Right lung (tissue), 5 donors: ENCODE measurements around the gene COMT. TPM values are rescaled to one million over a fixed set of nuclear protein-coding genes. Genes with fewer than 3 reads are reported as not detected.

Source experiments
- DNase-seq, 2 donors: peaks; one replicate each; pipeline ENCODE4 v3.0.0-alpha.2; 2013
- polyA plus RNA-seq, 5 donors: library from polyadenylated mRNA; unstranded; fragments of 120-200 nt; gene quantifications; one replicate each; pipeline versions ENCODE4 v1.2.1 to v1.2.3, GENCODE V29; 2013; ENCODE audit warnings: inconsistent platforms in 1 of 5, low replicate concordance in 1 of 5; ENCODE audit not compliant: insufficient read length in 5 of 5, insufficient read depth in 1 of 5

Gene COMT
- polyA plus RNA-seq, 5 donors = 60.9 to 134 (median 85.5) TPM

DNA sequence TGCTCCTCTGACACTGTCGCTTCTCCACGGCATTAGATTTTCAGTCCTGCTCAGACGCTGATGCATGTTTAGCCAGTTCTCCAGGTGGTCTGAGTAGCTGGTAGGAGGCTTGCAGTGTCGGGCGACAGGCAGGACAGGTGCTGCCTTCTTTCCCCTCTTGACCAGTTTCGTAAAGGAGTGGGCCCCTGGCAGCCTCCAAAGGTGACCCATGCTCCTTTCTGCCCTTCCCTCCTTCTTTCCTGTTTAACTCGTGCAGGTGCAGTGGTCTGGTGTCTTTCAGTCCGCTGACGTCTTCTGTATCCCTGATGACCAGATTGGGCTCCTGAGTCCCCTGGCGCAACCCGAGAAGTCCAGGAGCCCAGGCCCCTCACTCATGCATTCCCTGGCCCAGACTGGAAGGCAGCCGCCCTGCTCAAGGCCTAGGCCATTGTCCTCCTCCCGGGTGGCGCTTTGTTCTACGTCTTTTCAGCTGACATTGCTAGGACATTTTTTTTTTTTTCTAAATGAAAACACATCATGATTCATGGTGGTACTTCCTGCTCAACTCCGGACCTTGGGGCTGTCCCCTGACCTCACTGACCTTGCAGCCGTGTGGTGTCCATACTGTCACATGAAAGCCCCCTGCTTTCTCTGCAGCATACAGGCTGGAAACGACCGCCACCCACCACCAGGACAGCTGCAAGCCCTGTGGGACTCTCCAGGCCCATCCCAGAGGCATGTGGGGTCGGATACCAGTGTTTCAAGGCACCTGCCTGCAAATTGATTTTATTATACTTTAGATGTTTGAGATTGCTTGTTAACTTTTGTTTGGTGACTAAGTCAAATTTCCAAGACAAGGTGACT is 25.6 kb downstream of the COMT start:
- DNase-seq = no peak

DNA sequence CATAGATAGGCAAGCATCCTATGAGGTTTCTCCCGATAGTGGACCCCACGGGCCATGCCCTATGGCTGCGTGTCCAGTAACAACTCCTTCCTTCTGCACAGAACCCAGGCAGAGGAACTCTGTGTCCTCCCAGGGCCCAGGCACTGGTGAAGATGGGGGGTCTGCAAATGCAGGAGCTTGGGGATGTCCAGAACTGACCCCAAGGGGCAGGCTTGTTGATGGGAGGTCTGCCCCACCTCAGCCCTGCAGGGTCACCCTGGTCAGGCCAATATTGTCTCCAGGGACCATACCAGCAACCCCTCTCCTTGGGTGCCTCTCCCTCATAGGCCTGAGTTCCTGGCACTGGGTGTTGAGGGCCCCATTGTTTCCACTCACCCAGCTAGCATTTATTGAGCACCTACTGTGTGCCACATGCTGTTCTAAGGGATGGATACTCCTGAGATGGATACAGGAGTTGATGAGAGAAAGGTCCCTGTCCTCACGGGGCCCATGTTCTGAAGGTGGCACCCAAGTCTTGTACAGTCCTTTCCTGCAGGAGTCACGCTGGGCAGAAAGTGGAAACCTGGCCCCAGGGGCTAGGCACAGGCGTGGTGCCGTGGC is 26.4 kb downstream of the COMT start:
- no peak for DNase-seq

DNA sequence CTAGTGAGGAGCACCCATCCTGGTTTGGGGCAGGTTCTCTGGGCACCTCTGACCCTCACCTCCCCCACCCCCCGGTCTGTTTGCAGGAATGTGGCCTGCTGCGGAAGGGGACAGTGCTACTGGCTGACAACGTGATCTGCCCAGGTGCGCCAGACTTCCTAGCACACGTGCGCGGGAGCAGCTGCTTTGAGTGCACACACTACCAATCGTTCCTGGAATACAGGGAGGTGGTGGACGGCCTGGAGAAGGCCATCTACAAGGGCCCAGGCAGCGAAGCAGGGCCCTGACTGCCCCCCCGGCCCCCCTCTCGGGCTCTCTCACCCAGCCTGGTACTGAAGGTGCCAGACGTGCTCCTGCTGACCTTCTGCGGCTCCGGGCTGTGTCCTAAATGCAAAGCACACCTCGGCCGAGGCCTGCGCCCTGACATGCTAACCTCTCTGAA is 26.9 kb downstream of the COMT start:
- no peak for DNase-seq

DNA sequence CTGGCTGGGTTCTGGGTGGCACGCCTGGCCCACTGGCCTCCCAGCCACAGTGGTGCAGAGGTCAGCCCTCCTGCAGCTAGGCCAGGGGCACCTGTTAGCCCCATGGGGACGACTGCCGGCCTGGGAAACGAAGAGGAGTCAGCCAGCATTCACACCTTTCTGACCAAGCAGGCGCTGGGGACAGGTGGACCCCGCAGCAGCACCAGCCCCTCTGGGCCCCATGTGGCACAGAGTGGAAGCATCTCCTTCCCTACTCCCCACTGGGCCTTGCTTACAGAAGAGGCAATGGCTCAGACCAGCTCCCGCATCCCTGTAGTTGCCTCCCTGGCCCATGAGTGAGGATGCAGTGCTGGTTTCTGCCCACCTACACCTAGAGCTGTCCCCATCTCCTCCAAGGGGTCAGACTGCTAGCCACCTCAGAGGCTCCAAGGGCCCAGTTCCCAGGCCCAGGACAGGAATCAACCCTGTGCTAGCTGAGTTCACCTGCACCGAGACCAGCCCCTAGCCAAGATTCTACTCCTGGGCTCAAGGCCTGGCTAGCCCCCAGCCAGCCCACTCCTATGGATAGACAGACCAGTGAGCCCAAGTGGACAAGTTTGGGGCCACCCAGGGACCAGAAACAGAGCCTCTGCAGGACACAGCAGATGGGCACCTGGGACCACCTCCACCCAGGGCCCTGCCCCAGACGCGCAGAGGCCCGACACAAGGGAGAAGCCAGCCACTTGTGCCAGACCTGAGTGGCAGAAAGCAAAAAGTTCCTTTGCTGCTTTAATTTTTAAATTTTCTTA is 27.8 kb downstream of the COMT start:
- DNase-seq = no peak

DNA sequence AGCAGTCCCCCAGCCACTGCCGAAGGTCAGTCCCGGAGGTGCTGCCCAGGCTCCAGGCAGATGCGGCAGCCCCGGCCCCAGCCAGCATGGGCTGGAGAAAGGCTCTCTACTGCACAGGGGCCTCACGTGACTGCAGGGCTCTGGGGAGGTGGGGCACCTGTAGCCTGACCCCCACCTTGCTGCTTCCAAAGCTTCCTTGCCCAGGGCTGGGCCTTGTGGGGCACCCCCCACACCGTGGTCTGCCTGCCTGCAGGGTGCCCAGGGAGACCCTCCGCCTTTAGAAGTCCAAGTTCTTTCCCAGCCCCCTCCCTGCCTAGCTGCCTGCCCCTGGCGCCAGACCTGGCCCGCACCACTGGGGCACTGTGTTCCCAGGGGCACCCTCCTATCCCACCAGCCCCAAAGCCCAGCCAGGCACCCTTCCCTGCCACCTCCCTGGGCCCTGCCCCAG is 28.5 kb downstream of the COMT start:
- DNase-seq = no peak

DNA sequence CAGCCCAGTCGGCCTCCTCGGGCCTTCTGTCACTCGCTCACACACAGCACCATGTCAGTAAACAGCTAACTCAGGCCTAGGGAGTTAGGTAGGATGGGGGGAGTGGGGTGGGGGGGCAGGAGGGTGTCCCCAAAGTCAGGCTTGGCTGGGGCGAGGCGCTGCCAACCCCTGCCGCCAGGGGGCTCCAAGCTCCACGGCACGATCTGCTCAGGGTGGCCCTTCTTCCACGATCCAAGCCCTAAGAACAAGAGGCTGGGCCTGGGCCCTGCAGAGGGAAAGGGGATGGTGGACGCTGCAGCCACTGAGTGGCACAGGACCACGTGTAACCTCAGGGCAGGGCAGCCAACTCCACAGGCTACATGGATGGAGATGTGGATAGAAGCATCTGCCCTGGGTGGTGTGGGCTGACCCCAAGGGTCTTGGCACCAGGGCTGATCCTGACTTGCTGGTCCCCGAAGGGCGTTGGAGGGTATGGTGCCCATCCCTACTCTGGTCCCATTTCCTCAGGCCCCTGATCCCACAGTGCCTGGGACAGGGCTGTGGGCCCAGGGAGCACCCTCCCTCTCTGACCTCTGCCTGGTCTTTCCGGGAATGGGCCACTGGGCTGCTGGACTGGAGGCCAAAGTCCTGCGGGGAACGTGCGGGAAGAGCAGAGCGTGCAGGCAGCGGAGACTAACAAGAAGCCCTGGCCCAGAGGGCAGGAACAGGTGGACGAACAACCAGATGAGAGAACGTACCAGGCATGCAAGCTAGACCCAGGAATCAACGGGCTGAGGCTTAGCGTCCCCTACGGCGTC is 29.1 kb downstream of the COMT start:
- DNase-seq = peak; percentile 39 to 54

DNA sequence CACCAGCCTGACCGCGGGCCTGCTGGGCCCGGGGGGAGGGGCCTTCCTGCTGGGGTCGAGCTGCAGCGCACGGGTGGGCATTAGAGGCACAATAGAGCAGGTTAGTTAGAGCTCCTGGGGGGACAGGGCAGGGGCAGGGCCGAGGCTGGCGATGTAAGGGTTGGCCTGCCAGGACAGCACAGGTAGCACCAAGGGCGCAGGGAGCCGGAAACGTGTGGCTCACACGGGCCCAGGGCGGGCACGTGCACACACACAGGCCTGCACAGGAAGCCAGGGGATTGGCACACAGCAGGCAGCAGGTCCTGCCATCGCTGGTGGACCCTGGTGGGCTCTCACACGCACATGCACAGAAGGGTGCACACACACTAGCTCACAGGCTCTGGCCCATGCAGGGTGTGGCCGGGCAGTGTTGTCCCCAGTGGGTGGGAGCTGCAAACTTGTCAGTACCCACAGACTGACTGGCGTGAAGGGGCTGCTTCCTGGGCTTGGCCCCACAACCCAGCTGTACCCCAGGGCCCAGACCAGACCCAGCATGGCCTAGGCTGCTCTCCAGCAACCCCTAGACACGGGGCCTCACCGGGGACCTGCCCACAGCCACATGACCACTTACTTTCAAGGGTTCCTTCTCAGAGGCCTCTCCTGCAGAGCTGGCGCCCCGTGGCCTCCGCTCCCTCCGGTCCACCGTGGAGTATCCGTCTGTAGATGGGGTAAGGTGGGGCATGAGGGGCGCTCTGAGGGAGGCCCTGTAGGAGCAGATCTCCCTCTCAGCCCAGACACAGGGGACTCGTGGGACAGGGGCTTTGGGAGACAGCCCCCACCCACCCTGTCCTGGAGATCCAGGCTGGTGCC is 29.9 kb downstream of the COMT start:
- no peak for DNase-seq

DNA sequence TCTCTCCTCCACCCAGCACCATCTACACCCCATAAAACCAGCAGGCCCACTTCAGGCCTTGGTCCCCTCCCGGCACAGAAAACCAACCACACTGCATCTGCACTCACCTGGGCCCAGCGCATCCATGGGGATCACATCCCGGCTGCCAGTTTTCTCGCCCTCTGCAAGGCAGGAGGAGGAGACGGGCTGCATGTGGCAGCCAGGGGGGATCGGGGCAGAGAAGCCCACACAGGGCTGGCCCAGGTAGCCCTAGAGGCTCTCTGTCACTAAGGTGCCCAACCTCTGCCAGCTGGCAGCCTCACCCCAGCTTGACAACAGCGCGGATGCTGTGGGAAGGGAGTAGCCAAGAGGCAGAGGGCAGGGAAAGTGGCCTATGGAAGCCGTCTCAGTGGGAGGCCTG is 30.7 kb downstream of the COMT start:
- DNase-seq = no peak

DNA sequence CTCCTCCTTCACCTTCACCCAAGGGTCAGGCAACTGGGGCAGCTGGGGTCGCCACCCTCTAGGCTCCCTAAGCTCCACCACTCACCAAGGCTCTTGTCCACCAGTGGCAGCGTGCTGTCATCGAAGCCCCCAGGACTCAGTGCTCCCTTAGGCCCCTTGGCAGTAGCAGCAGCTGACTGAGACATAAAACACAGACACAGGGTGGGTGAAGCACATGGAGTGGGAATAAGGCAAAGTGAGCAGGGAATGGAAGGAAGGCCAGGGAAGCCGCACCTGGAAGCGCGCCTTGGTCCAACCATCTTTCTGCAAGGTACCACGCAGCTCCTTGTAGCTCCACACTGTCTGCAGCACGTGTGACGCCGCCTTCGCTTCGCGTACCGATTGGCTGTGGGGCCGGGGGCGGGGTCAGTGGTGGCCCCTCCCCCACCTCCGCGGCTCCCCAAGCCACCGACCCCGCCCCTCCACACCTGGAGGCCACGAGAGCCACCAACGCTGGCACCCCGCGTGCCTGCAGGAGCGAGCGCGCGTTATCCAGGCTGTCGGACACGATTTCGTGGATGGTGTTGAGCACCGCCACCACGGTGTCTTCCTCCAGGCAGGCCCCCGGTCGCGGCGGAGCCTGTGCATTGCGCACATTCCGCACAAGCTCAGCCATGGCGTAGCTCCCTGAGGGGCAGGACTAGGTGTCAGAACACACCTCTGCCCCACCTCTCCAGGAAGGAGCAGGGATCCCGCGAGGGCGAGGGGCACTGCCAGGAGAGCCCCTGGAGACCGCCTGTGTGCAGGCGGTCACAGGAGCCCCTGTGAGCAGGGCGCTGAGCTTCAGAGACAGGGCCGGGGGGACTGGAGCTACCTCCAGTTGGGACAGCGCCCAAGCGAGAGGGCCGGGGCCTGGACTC is 31.3 kb downstream of the COMT start:
- DNase-seq = no peak

DNA sequence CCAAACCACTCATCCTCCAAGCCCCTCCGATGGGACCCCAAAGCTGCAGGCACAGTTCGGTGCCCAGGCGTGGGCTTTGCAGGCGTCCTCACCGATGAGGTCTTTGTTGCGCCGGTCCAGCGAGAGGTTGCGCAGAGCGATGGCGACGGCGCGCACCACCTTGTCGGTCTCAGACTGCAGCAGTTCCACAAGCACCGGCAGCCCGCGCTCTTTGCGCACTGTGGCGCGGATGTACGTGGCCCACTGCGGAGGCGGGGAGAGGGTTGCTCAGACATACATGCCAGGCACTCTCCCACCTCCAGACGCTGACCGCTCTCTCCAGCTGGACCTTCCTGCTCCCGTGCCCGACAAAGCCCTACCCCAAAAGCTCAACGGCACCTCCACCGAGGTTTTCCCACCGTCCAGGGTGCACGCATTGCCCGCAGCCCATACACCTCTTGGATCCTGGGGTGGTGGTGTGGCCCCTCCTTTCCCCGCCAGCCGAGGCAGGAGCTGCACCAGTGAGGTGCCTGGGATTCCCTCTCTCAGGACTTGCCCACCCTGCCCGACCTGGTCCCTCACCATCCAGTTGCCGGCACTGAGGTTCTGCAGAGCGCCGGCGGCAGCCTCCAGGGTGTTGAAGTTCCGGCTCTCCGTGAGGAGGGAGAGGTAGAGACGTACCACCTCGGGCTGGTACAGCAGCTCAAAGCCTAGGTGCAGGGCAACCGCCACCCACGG is 32.1 kb downstream of the COMT start:
- no peak for DNase-seq

DNA sequence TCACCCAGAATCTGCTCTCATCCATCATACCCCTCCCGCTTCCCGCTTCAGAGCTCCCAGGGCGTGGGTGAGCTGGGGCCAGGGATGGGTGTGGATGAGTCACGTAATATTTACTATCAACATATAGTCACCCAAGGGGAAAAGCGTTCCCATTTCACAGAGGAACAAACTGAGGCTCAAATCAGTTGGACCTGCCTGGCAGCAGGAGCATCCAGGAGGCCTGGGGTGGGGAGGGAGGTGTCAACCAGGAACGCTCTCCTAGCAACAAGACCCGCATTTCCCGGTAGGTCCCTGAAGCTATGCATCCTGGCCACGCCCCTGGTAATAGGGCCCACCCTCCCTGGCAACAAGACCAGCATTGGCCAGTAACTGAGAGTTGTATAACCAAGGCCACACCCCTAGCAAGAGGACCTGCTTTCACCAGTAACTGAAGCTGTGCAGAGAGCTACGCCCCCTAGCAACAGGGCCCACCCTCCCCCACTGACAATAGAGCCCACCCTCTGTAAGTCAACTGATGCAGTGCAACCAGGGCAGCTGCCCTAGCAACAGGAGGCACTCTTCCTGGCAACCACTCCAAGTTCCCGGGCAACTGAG is 32.8 kb downstream of the COMT start:
- DNase-seq = peak in 1 of 2 donors; percentile 44

DNA sequence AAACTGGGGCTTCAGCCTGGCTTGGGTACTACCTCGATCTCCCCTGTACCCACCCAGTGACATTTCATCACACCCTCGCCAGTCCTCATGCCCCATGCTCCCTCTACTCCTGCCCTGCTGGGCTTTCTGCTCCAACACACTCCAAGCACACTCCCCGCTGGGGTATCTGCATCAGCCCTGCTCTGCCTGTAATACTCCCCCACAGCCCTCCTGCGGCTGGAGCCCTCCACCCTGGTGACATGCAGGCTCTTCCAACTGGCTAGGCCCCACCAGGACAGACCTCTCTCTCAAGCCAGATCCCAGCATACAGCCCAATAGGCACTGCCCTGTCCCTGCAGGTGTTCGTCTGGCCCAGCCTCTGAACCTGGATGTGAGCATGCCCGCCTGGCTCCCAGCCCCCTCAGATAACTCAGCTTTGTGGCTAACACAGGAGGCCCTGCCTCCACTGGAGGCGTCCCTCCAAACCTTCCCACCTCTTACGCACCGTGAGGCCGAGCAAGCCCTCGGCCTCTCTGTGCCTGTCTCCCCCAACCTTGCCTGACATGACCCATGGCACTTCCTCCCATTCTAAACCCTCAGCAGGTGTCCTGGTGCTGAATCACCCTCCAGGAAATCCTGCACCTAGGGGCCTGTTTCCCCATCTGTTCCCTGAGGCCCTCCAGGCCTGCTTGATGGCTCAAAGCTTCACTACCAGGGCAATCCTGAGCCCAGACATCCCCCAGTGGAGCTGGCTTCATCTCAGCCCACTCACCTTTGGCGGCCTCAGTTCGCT is 33.5 kb downstream of the COMT start:
- no peak for DNase-seq

DNA sequence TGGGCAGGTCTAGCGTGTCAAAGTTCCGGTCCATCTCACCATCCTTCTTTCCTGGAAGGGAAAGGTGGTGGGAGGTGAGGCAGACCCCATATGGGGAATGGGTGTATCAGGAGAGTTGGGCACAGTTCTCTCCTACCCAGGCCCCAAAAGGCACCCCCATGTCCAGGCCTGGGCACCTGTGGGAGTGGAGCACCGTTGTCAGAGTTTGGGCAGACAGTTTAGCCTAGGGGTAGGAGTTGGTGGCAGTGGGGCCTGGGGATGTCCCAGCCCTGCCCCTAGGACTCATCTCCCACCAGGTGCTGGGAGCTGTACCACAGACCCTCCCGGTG is 34.1 kb downstream of the COMT start:
- DNase-seq = no peak

DNA sequence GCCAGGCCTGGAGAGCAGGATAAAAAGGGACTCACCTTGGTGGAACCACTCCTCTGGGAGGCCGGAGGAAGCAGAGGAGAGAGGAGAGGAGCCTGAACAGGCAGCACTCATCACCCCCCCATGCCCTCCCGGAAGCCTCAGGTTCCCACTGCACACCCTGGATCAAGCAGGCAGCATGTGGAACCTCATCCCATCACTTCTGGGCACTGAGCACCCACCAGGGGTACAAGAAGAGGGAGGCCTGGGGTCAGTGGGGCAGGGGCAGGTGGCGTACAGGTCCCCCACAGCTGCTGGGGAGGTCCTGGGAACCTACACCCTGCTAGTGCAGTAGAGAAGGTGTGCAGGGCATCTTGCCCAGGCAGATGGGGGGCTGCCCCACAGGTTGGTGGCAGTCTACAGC is 35.1 kb downstream of the COMT start:
- DNase-seq = no peak

DNA sequence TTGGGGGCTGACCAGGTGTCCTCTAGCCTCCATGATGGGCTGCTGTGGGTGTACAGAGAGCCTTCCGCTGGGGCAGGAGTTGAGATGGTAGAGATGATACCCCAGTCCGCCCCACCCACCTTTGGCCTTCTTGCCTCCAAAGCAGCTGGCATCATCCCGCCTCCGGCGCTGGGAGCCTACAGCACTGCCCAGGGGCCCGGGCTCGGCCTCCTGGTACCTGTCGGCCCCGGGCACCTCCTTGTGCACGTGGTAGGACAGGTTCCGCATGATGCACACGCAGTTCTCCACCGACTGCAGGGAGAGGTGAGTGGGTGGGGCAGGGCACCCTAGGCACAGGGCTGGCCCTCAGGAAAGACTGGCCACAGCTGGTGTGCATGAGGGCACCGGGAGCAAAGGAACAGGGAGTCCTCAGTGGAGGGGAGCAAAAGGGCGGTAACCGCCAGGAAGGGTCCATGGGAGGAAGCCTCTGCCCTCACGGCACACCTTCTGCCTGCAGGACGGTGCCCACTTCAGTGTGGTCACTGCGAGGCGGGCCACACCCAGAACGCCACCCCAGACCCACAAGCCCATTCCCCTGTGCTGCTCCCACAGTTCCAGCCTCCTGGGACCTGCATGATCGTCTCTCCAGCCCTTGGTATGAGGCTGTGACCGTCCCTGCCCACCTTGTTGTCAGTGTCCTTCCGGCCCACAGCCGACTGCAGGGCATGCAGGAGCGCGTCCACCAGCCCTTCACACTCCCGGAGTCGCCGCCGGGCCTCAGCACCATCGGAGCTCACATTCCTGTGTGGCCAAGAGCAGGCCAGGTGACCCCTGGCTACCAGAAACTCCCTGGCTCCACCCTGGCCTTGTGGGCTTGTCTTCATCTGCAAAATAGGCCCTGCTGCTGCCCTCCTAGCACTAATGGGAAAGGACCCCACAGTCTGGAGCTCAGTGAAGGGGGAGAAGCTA is 36.0 kb downstream of the COMT start:
- no peak for DNase-seq

DNA sequence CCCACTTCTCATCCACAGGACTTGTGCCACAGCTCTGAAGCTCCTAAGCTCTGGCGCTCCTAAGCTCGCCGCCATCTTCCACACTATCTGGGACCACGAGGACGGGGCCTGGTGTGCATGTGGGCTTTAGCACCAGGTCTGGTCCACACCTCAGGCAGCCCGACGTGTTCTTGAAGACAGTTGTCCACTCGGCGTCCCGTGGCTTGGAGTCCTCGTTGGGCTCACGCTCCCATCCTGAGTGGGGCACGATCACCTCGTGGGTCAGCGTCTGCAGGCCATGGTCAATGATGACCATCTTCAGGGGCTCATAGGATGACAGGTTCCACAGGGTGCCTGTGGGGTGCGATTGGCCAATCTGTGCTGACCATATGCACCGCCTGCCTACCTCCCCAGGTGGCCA is 37.2 kb downstream of the COMT start:
- no peak for DNase-seq
